ENCODE data around the gene PET100.

Gene PET100

DNA sequence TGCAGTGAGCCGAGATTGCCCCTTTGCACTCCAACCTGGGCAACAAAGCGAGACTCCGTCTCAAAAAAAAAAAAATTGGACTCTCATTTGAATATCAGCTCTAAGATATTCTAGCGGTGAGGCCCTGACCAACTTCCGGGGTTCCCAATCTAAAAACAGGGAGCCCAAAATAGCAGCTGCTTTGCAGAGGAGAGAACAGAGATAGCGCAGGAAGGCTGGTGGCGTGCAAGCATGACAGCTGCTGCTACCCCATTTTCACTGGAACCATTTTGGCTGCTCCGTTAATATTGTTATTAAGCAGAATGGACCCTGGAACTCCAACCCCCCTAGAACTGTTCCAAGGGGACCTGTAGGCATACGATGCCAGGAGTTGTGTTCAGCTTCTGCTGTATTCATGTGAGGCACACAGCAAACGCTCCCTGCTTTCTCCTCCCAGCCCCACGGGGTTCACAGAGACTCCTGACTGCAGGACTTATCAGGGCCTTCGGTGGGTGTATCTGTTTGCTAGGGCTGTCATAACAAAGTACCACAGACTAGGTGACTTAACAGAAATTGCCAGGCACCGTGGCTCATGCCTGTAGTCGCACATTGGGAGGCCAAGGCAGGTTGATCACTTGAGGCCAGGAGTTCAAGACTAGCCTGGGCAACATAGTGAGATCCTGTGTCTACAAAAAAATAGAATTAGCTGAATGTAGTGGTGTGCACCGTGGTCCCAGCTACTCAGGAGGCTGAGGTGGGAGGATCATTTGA lies 18.8 kb downstream of the PET100 start:
- DNase-seq (ENCODE audit: low read depth in 2 of 2, low spot score in 1 of 2): no peak

DNA sequence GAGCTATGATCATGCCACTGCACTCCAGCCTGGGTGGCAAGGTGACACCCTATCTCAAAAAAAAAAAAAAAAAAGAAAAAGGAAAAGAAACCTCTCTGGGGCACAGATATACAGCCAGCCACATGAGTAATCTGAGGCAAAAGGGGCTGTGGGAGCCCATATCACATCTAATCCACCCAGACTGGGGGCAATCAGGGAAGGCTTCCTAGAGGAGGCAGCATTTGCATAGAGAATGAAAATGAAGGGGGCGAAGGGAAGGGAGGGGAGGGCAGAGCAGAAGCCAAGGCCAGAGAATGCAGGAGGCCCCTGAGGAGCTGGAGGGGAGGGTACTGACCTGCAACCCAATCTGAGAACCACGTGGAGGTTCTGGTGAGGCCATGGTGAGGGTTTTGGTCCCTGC lies 20.6 kb downstream of the PET100 start:
- DNase-seq (ENCODE audit: low read depth in 2 of 2, low spot score in 1 of 2): no peak

DNA sequence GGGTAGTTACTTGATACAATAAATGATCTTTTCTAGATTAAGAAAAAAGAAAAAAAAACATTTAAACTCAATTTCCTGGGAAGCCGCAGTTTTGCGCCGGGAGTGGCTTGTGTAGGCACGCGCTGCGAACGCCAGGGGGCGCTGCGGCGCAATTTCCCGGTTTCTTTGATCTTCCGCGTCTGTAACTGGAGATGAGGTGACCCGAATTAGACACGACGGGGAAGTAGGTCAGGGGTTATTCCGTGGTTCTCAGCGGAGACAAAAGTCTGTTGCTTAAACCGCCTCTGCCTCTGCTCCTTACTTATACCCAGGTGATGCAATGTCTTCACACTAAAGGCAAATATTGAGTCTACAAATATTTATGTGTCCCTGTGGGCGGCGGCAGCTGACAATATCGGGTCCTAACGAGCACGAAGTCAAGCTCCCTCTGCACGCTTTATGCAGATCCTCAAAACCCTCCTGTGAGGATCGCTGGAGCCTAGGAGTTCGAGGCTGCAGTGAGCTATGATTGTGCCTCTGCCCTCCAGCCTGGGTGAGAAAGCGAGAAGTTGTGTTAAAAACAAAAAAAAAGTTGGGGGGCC lies 22.6 kb downstream of the PET100 start:
- peak; percentile 71 to 77 for DNase-seq (ENCODE audit: low read depth in 2 of 2, low spot score in 1 of 2)

DNA sequence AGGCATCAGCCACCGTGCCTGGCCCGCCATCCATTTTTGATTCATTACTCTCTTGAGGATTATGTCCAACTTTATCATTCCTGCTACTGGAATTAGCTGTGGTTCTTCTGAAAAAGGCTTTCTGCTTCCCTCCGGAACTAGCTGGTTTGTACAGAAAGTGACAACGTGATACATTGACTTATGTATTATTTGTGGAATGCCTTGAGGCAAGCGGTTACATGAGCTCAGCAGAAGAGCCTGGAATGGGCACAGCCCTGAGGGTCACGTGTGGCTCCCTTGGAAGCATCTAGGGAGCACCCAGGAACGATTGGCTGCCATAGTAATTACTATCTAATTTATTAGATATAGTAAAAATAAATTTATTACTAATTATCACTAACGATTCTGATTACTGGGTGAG lies 24.8 kb downstream of the PET100 start:
- no peak for DNase-seq (ENCODE audit: low read depth in 2 of 2, low spot score in 1 of 2)

DNA sequence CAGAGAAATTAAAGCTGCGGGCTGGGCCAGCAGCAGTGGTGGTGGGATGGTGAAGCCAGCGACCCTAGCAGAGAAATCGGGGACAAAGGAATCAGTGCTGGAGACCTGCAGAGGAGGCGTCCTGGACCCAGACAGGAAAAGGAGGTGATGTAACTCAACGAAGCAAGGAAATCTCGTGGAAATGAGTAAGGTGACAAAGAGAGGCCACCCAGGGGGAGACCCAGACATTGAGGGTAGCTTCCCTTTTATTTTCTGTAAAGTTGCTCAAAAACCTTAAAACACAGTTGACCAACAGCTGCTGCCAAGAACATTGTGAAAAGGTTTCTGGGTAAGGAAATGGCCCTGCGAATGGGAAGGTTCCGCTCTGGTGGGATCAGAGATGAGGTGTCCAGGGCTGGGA lies 26.0 kb downstream of the PET100 start:
- DNase-seq (ENCODE audit: low read depth in 2 of 2, low spot score in 1 of 2): no peak

DNA sequence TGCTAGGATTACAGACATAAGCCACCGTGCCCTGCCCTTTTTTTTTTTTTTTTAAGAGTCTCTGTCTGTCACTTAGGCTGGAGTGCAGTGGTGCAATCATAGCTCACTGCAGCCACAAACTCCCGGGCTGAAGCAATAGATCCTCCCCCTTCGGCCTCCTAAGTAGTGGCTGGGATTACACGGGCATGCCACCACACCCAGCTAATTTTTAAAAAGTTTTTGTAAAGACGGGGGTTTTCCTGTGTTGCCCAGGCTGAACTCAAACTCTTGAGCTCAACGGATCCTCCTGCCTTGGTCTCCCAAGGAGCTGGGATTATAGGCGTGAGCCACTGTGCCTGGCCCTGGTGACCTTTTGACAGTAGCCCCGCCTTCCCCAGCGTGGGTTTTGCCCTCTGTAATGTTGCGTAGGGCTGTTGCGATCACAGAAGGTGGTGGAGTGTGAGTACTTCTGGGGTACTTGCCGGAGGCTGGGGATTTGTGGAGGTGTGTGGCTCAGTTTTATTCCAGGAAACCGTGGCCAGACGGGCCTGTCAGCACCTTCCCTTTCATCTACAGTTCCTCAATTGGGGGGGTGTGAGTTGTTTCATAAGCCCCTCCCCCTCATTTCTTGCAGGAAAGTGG lies 27.6 kb downstream of the PET100 start:
- no peak for DNase-seq (ENCODE audit: low read depth in 2 of 2, low spot score in 1 of 2)

DNA sequence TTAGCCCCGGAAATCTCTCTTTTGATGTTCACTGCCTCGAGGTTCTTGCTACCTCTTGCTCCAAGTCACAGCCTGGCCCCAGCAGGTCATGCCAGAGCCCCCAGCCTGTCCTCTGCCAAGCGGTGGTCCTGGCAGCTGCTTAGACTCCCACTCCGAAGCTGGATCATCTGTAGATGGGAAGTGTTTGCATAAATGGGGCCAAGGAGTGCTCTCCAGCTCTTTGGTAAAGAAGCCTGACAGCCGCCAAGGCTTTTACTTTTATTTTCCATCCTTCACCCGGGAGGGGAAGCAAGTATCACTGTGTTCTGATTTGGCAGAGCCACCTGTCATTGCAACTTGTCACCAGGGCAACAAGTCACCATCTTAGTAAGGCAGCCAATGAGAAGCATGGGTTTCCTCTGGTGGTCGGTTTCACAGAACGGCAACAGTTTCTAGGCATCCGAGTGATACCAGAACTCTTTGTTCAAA lies 28.7 kb downstream of the PET100 start:
- DNase-seq (ENCODE audit: low read depth in 2 of 2, low spot score in 1 of 2): no peak

DNA sequence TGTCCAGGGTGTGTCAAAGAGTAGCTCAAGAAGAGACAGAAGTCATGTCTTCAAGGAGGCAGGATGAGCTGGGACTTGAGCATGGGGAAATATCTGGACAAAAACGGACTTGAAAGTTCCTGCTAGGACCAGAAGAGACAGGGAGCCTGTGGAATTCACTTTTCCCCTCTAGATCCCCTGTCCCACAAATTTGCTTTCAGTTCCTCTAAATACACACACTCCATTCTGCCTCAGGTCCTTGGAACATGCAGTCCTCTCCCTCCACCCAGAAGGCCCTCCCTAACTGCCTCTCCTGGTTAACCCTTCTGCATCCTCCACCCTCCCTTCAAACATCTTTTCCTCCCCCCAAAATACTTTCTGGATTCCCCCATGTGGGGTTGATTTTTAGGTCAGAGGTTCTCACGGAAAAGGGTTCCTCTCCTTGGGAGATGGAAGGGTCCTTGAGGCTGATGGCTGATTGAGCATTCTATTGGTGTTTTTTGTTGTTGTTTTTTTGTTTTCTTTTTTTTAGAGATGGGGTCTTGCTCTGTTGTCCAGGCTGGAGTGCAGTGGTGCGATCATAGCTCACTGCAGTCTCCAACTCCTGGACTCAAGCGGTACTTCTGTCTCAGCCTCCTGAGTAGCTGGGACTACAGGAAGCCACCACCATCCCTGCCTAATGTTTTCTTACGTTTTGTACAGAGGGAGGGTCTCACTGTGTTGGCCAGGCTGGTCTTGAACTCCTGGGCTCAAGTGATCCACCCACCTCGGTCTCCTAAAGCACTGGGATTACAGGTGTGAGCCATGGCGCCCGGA lies 32.3 kb downstream of the PET100 start:
- DNase-seq (ENCODE audit: low read depth in 2 of 2, low spot score in 1 of 2): no peak

DNA sequence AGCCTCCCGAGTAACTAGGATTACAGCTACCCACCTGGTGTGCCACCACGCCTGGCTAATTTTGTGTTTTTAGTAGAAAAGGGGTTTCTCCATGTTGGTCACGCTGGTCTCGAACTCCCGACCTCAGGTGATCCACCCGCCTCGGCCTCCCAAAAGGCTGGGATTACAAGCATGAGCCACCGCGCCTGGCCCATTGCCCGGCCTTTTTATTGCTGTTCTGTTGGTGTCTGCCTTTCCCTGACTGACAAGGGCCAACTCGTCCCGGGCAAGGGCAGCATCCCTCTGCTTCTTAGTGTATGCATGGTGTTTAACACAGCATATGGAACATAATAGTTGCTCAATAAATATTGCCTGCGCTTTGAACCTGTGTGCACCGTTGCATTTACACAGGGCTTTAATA lies 33.1 kb downstream of the PET100 start:
- DNase-seq (ENCODE audit: low read depth in 2 of 2, low spot score in 1 of 2): no peak

DNA sequence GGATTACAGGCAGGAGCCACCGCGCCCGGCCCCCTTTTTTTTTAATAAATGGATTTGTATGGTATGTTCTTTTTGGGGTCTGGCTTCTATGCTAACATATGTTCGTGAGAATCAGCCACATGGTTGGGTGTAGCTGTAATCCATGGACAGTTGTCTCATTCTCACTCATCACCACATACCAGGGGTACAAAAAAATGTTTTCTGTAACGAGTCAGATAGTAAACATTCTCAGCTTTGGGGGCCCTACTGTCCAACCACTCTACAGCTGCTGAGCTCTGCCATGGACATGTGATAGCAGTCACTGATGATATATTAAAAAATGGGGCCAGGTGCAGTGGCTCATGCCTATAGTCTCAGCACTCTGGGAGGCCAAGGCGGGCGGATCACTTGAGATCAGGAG lies 34.1 kb downstream of the PET100 start:
- no peak for DNase-seq (ENCODE audit: low read depth in 2 of 2, low spot score in 1 of 2)

DNA sequence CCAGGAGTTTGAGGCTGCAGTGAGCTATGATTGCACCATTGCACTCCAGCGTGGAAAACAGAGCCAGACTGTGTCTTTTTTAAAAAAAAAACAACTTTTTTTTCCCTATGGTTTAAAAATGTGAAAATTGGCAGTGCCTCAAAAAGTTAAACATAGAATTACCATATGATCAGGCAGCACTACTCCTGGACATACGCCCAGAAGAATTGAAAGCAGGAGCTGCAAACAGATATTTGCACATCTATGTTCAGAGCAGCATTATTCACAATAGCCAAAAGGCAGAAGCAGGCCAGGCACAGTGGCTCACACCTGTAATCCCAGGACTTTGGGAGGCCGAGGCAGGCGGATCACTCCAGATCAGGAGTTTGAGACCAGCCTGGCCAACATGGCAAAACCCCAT lies 35.5 kb downstream of the PET100 start:
- DNase-seq (ENCODE audit: low read depth in 2 of 2, low spot score in 1 of 2): no peak

DNA sequence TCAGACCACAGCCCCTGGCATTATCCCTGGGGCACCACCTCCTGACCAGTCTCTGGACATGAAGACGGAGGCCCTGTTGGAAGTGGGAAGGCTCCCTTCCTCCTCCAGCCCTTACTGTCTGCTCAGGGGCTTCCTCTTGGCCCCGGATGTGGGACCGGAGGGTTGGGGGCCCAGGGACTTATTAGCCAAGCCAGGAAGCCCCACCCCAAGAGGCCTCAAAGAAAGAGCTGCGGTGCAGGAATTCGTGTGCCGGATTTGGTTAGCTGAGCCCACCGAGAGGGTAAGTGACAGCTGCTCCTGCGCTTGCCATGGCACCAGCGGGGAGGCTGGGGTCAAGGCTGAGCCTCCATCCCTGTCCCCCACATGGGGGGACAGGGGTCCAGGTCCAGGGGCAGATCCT lies 39.2 kb downstream of the PET100 start, which contains the start of gene RETN:
Gene RETN (plus strand): TSS at position 208 of the 400 bp plus-strand sequence. CDS start 278 bp downstream, outside the sequence.
- no peak for DNase-seq (ENCODE audit: low read depth in 2 of 2, low spot score in 1 of 2)

DNA sequence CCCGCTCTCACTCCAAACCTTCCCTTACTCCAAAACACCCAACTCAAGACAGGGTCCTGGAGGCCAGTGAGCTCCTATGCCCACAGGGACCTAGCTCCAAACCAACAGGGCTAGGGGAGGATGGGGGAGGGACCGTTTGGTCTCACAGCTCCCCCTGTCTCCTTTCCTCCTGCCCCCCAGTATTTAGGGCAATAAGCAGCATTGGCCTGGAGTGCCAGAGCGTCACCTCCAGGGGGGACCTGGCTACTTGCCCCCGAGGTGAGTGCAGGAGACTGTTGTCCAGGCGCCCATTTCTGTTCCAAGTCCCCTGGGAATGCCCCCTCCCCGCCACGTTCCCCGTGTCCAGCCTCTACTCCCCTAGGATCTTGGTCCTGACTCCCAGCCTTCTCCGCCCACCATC lies 40.0 kb downstream of the PET100 start:
- DNase-seq (ENCODE audit: low read depth in 2 of 2, low spot score in 1 of 2): no peak

DNA sequence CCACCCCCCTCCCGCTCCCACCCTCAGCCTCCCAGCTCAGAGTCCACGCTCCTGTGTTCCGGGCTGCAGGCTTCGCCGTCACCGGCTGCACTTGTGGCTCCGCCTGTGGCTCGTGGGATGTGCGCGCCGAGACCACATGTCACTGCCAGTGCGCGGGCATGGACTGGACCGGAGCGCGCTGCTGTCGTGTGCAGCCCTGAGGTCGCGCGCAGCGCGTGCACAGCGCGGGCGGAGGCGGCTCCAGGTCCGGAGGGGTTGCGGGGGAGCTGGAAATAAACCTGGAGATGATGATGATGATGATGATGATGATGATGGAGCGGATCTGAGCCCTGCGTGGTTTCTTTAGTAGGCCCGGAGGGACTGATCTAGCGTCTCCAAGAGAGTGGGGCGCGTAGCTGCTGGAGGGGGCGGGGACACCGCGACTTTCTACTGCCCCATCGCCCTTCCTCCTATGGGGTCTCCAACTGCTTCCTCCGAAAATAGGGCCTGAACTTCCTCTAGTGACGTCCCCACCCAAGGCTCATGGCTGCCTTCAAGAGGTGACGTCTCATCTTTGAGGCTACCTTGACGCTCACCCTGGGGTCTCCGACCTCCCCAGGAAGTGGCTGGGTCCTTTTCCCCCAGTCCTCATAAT lies 40.7 kb downstream of the PET100 start:
- no peak for DNase-seq (ENCODE audit: low read depth in 2 of 2, low spot score in 1 of 2)

DNA sequence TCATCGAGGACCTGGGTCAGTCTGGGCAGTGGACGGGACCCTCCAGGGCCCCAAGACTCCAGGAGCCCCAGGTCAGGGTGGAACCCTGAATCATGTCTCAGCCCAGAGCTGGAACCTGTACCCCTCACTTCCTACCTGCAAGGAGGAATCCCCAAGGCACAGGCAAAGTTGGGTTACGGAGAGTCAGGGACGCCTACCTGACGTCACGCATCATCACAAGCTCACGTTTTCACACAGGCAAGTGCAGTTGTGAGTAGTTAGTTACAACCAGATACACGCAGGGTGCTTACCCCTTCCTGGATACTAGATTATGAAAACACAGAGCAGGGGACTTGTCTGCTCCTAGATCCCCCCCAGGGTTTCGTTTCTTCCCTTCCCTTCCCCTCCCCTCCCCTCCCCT lies 41.2 kb downstream of the PET100 start:
- DNase-seq (ENCODE audit: low read depth in 2 of 2, low spot score in 1 of 2): no peak

DNA sequence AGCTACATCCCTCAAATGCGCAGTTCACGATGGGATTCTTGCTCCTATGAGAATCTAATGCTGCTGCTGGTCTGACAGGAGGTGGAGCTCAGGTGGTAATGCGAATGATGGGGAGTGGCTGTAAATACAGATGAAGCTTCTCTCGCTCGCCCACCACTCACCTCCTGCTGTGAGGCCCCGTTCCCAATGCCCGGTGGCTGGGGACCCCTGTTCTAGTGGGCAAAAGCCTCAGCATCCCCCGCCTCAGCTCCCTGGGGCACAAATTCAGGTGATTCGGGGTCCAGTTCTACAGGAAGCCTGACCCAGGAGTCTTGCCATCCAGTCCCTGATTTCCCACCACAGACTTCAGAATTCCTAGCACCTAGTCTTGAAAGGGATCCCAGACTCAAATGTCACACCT lies 42.9 kb downstream of the PET100 start:
- no peak for DNase-seq (ENCODE audit: low read depth in 2 of 2, low spot score in 1 of 2)

DNA sequence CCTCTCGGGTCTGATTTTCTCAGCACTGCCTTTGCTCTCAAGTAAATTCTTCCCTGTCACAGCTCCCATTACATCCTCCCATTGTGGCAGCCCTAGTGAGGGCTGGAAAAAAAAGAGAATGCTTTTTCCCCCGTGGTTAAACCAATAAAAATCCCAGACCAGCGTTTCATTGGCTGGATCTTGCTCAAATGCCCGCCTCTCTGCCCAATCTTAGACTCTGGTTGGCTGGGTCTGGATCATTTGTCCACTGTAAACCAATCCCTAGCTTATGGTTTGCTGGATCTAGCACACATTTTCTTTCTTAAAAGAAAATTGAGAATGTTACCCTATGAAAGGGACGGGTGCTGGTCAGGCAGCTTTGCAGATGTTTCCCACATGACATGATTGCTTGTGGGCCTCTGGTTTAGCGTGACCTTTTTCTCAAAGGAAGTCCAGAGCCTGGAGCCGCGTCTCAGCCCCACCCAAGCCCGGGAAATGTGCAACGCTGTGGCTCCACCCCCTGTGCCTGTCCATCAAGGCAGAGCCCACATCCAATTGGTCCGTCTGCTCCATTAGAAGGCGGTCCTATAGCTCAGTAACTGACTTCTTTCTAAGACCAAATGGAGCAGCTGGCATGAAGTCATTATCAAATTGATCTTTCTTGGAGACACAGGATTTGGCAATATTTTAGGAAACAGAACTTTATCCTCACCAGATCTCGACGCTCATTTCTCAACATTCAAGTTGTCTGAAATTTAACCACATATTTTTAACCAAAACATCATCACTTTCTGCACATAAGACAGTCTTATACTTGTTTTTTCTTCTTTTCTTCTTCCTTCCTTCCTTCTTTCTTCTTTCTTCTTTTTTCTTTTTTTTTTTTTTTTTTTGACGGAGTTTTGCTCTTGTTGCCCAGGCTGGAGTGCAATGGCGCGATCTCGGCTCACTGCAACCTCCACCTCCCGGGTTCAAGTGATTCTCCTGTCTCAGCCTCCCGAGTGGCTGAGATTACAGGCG lies 44.7 kb downstream of the PET100 start:
- no peak for DNase-seq (ENCODE audit: low read depth in 2 of 2, low spot score in 1 of 2)

DNA sequence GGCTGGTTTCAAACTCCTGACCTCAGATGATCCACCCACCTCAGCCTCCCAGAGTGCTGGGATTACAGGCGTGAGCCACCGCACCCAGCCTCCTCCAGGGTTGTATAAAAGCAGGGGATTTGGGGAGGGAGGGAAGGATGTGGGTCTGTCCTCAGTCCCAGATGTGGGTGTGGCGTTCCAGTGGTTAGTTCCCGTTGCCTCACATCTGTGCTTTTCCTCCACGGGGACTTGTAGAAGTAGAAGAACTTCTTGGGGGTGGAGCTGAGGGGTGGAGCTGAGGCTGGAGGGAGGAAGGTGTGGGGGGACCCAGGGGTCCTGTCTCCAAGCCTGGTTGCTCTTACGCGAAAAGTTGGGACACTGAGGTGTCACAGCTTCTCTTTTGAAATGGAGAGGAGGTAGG lies 46.8 kb downstream of the PET100 start:
- no peak for DNase-seq (ENCODE audit: low read depth in 2 of 2, low spot score in 1 of 2)

DNA sequence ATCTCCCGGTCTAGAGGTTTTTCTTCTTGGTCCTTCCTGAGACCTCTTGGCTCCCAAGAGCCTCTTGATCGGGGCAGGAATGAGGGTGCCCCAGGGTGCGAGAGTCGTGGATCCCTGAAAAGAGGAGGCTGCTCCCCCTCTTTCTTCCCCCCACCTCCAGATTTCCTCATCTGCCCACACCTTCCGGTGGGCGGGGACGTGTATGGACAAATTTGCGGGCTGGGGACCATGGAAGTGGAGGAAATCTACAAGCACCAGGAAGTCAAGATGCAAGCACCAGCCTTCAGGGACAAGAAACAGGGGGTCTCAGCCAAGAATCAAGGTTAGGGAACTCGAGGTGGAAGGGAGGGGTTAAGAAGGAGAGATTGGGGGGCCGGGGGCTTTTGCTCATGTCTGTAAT lies 47.3 kb downstream of the PET100 start, which contains the start of gene MCEMP1:
Gene MCEMP1 (plus strand): TSS at position 237 of the 400 bp plus-strand sequence. CDS start 31 bp downstream, at position 268.
- DNase-seq (ENCODE audit: low read depth in 2 of 2, low spot score in 1 of 2): no peak
